EH (cell line): ENCODE data around the gene UNC13B.
"Not testable (repeated sequence)": the region's sequence is repeated elsewhere in the genome, so short reads cannot be mapped to it uniquely, and the experiment has no call there.

ENCODE experiments used
- DNase-seq: peaks from one replicate; pipeline ENCODE4 v3.0.0-alpha.2; 2015; ENCODE audit warnings: low read depth

The UNC13B gene

DNA sequence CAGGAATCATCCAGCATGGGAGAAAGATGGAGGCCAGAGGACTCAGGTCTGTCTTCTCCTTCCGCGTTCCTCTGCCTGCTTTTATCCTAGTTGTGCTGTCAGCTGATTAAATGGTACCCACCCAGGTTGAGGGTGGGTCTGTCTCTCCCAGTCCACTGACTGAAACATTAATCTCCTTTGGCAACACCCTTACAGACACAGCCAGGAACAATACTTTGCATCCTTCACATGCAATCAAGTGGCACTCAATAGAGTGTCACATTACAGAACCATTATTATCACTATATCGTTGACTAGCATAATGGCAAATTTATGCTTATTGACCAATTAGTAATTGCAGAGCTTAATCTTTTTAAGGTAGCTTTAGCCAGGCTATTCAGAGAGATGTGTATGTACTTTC lies 64.8 kb downstream of the UNC13B start:
- DNase-seq: no peak

DNA sequence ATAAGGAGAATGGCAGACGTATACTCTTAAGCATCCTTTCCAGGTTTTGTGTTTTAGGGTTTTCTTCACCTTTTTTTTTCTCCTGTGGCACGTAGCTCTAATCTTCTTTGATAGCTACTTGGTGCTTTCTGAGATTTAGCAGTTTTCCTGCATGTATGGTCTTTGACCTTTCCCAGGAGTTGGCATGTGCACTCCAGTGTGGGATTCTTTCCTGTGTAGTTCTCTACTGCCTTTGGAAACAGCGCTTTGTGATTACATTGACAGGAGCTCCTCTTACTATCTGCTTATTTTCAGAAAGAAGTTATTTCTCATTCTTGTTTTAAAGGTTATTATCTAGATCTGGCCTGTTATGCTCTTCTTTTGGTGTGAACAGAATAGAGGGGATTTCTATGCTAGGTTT lies 65.5 kb downstream of the UNC13B start:
- DNase-seq: no peak

DNA sequence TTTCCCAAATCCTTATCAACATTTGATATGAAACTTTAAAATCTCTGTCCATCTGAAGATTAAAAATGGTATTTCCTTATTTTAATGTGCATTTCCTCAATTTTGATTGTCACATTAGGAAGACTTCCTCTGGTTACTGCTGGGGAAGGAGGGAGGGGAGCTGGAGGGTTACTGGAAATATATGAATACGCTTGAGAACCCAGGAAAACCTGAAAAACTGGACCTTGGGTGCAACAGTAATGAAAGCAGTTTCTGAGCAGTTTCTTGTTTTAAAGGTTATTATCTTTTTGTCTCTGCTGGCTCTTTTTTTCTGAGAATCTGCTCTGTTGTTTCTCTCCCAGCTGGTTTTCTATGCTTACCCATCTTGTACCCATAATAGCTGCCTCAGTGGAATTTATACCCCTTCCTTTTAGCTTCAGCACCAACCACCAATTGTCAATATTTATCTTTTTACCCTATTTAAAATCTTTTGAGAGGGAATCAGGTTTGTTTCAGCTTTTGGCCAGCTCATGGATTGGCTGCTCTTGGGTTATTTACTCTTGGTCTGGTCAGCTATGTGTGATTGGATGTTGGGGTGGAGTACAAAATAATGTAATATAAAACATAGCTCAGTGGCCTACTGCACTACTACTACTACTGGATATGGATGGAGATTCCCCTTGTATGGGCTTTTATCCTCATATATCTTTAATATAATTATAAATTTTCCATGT lies 67.4 kb downstream of the UNC13B start:
- DNase-seq: no peak

DNA sequence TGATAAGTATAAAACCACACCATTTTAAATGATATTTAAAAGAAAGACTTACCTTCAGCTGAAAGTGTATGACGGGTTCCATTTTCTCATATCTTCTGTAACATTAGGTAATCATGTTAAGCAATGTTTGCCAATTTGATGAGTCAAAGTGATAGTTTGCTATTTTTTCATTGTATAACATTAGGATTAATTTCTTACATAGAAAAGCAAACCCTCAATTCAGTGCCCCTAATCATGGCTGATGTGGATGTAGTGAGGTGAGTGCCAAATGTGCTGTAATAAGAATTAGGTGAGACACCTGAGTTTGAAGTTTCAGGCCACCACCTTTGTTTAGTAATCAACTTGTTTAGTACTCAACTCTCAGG lies 68.0 kb downstream of the UNC13B start:
- no peak for DNase-seq

DNA sequence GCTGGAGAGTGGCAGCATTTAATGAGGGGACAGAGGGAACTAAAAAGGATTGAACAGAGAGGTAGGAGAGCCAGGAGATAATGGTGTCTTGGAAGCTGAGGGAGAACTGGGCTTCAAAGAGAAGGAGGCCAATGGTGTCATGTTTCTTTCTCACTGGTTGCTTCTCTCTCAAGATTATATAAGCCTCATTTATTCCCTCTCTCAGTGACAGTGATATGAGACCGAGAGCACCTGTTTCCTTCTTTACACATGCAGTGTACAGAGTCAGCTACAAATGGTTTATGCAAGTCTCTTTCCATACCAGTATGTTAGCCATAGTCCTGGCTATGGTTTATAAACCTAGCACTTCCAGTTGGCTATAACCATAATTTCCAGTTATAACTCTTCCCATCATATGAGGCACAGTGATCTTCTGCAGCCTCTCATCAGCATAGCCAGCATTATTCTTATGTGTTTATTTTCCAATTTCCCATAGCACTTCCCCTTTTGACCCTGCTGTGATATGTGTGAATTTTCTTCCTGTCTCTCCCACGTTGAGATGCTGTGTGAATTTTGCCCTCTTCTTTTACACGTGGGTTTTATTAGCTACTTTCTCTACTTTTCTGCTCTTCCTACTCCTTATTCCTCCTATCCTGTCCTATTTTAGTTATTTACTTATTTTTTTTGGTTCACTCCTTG lies 71.2 kb downstream of the UNC13B start:
- no peak for DNase-seq

DNA sequence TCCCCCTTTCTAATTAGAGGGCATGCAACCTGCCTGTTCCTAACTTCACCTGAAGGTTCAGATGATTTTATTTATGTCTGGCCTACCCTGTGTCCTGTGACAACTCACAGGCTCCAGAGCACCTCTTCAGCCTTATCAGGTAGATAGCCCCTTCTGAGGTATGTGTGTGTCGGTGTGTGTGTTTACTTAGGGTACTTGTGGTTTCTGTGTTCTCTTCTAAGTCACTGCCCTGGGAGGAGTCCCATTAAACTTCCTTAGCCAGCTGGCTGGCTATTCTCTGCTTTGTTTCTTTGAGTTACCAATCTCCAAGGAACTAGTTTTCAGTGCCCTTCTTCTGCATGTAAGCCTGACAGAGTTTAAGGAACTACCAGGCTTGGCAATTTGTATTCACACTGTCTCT lies 74.9 kb downstream of the UNC13B start:
- DNase-seq: no peak

DNA sequence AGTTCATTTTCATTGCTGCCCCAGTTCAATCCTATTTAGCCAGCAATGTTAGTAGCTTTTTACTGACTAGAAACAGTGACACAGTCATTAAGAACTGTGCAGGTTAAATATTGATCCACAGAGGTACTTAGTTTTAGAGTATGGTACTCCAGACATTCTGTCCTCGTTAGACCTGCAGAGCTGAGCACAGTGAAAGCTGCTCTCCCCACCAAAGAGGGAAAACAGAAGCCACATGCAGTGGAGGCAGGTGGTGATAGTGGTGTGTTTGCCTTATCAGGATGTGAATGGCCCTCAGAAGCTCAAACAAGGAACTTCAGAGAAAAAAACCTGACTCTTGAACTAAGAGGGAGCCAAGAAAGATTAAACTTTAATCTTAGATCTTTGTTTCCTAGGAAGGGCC lies 75.5 kb downstream of the UNC13B start:
- no peak for DNase-seq

DNA sequence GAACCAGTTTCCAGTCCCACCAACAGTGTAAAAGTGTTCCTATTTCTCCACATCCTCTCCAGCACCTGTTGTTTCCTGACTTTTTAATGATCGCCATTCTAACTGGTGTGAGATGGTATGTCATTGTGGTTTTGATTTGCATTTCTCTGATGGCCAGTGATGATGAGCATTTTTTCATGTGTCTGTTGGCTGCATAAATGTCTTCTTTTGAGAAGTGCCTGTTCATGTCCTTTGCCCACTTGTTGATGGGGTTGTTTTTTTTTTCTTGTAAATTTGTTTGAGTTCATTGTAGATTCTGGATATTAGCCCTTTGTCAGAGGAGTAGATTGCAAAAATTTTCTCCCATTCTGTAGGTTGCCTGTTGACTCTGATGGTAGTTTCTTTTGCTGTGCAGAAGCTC lies 84.1 kb downstream of the UNC13B start:
- not testable (repeated sequence) for DNase-seq

DNA sequence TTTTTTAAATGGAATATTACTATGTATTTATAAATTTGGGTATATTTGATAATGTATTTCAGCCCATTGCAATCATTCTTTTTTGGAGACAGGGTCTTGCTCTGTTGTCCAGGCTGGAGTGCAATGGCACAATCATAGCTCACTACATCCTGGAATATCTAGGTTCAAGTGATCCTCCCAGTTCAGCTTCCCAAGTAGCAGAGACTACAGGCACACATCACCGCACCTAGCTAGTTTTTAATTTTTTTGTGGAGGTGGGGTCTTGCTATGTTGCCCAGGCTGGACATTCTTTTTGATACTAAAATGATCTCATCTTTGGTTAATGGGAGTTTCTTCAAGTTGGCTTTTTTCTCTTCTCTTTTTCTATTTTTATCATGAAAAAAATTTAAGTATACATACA lies 91.3 kb downstream of the UNC13B start:
- no peak for DNase-seq

DNA sequence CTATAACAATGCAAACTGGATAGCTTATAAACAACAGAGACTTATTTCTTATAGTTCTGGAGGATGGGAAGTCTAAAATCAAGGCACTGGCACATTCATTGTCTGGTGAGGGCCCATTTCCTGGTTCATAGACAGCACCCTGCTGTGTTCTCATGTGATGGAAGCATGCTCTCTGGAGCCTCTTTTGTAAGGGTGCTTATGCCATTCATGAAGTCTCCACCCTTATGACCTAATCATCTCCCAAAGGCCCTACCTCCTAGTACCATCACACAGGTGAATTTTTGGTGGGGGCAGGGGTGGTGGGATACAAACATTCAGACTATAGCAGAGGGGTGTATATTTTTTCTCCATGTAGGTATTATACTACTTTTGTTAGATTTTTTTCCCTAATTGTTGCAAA lies 92.4 kb downstream of the UNC13B start:
- no peak for DNase-seq

DNA sequence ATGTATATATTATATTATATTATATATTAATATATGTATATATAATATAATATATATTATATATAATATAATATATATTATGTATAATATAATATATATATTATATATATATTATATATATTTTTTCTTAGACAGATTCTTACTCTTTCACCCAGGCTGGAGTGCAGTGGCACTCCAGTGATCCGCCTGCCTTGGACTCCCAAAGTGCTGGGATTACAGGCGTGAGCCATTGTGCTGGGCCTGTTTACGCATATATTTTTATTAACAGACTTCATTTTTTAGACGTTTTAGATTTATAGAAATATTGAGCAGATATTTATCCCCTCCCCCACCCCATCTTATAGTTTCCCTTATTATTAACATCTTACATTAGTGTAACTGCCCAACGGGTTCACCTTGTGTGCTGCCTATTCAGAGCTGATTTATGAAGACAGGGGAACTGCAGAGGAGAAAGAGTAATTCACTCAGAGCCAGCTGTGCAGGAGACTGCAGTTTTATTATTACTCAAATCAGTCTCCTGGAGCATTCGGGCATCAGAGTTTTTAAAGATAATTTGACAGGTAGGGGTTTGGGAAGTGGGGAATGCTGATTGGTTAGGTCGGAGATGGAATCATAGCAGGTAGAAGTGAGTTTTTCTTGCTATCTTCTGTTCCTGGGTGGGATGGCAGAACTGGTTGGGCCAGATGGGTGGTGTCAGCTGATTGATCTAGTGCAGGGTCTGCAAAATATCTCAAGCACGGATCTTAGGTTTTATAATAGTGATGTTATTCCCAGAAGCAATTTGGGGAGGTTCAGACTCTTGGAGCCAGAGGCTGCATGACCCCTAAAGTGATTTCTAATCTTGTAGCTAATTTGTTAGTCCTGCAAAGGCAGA lies 93.4 kb downstream of the UNC13B start:
- DNase-seq: no peak

DNA sequence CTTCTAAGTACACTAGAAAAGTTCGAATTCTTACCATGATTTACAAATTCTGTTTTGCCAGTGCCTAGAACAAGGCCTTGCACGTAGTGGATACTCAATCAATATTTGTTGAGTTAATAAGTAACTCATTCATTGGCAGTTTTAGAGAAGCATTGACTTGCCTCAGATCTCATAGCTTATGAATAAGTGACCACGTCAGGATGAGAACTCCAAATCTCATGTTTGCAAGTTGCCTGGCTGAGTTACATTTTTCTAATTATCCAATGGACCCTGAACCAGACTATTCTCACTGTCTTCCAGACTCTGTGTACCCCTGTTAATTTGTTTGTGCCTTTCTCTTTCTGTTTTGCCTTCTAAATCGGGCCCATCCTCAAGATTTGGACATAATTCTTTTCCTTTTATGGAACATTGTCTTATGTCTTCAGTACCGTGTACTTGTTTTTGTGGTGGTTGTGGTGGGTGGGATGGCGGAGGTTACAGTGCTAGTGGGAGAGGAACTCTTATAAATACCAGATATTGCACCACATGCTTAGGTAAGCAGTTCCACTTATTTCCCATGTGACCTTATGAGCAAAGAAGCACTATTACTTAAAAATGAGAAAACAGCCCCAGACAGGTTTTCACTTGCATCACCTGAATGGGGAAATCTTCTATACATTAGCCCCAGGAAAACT lies 96.3 kb downstream of the UNC13B start:
- DNase-seq: no peak

DNA sequence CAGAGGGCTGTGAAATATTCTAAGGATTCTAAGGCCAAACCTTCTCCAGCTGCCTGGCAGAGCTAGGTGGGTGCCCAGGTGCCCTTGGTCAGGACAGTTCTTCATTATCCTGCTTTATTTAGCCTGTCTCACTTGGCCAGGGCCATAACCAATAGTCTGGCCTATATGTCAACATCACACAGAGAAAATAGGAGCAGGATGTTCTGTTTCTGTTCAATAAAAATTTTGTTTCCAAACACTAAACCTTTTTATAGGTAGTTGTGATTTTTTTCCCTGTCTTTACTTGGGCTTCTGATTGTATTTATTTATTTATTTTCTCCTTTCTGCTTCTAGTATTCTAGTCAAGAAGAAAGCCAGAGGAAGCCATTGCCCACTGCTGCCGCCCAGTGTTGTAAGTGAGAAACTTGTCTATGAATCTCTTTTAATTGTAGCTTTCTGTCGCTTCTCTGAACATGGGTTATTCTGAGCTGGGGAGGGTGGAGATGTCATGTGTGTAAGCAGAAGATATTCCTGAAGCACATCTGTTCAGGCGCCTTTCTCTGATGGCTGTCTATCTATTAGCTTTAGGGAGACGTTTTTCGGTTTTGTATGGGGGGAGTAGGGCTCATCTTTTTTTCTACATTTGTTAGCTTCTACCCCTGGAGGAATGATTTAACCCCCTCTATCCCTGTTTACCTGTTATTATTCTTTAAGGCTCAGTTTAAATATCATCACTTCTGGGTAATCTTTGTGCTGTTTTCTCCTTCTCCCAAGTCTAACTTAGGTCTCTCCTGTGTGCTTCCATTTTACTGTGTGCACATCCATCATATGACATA lies 97.1 kb downstream of the UNC13B start:
- DNase-seq: peak; percentile 79

DNA sequence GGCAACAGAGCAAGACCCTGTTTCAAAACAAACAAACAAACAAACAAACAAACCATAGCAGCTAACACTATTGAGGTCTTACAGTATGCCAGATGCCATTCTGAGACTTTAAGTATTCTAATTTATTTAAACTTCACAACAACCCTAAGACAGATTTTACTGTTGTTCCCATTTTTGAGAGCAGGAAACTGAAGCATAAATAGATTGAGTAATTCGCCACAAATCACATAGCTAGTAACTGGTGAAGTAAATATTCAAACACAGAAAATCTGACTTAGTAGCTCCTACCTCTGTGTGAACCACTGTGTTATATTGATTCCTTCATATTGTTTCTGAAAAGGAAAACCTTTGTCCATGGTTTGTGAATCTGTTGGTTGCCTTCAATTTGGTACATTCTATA lies 98.4 kb downstream of the UNC13B start:
- DNase-seq: no peak

DNA sequence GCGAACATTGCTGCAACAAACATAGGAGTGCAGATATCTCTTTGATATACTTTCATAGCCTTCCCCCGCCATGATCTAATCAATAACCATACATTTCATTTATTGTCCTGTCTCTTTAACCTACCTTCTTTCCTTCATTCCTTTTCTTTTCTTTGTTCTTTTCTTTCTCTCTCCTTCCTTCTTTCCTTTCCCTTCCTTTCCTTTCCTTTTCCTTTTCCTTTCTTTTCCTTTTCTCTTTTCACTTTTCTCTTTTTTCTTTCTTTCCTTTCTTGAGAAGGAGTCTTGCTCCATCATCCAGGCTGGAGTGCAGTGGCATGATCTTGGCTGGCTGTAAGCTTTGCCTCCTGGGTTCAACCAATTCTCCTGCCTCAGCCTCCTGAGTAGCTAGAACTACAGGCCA lies 100.3 kb downstream of the UNC13B start:
- DNase-seq: no peak

DNA sequence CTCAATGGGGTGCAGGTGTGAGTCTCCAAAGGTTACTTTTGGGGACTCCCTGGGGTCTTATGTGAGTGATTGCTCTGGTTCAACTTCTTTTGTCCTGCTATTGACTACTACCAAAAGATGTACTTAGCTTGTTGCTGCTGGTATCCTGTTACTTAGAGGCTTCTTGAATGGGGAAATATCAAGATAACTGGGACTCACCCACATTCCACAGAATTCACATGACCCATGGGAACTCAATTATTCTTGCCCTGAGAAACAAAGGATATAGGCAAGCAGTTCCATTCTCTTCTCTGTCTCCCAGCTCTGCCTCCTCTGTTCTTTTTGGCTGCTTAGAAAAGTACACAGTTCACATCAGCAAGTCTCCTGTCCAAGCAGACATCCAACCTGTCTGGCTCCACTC lies 105.9 kb downstream of the UNC13B start:
- DNase-seq: peak; percentile 26

DNA sequence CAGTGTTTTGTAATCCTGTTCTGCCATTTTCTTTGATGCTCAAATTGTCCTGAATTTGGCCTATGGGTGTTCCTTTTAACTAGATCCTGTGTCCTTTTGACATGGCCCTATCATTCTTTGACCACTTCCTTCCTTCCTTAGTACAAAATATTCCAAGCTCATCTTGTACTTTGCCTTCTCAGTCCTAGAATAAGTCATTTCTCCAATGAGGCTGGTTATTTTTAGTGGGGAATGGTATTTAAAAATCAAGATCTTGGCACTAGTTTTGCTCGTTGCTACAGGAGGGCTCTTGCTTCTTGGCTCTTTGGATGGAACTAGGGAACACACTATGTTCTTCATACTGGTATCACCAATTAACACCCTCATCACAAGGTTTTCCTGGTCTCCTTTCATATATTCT lies 108.1 kb downstream of the UNC13B start:
- DNase-seq: no peak

DNA sequence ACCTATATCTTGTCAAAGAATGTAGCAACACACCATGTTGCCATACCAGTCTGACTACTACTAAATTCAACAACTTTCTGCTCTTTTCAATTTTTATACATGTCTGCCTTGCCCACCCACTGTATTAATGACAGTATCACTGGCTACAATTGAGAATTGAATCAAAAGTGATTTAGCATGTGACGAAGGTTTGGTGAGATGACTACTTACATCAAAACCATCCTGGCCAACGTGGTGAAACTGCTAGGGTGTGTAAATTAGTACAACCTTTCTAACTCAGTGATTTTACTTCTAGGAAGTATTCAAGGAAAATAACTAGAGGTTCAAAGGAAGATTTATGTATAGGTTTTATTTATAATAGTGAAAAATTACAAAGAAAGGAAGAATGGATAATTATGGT lies 109.8 kb downstream of the UNC13B start:
- no peak for DNase-seq

DNA sequence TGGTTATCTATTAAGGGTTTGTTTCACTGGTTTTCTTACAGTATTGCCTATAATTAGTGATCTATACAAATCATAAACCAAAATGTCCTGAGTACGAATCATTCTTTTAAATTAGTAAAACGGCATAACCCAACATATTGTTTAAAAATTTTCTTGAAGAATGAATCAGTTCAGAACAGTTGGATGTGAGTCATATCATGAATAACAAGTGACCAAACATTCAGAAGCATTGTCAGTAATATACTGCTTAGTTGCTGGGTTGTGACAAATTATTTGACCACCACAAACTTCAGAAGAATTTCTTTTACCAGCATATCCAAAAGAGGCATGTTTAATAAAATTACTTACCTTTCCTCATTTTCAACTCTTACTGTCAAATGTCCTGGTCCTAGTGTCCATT lies 111.2 kb downstream of the UNC13B start:
- peak; percentile 73 for DNase-seq

DNA sequence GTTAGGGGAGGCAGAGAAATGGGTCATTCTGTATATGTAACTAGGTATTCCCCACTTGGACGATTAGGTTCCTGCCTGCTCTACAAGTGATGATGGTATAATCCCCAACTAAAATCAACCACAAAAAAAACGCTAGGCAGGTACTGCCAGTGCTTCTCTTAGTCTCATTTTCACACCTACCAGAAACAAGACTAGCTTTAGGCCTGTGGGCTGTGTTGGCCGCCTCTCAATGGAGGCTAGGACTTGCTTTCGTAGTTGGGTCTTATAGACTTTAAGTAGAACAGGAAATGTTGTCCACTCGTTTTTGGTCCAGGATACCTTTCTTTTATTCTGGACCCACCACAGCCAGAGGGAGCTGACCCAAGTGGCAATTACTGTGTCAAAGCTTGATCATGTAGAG lies 111.8 kb downstream of the UNC13B start:
- DNase-seq: no peak

DNA sequence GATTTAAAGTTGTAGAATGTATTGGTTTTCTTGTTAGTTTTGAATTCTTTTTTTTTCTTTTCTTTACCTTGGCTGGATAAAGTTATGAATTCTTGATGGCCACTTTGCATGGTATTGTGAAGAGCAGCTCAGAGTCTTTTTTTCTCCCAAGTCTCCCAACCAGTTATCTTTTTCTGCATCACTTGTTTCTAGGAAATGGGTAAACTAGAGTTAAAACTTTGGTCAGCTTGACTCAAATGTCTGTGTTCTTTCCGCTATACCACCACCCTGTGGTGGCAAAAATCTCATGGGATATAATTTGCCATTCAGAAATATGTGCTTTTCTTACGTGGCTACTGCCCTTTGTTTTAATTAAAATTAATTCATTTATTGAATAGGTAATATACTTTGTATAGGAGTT lies 113.2 kb downstream of the UNC13B start:
- DNase-seq: no peak

DNA sequence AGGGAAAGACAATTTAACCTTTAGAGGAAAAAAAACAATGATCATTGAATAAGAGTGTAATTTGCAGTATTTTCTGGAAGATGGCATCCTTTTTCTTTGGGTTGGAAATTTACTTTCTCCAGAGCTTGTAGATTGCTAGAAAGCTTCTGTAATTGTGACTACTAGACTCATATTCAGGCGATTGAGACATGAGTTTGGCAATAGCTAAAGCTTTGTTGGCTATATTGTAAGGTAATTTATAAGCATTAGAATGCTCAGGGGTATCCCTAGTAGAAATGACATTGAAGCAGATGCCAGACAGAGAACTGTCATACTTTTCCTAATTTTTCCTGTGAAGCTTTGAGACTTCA lies 115.3 kb downstream of the UNC13B start:
- no peak for DNase-seq
